Aorta (tissue), 5 donors: ENCODE measurements around the gene UMODL1. TPM values are rescaled to one million over a fixed set of nuclear protein-coding genes. Genes with fewer than 3 reads are reported as not detected.
"Not testable (repeated sequence)": the region's sequence is repeated elsewhere in the genome, so short reads cannot be mapped to it uniquely, and the experiment has no call there.

Source experiments
- ATAC-seq: fragments of 200-7000 bp; cut with Tn5 transposase; one replicate; pipeline ENCODE4 v1.9.1; 2022; ENCODE audit warnings: moderate library complexity; ENCODE audit not compliant: low FRiP score
- DNase-seq, 2 donors: peaks; one replicate each; pipeline ENCODE4 v3.0.0-alpha.2; 2020
- H3K27ac ChIP-seq, 2 donors: one replicate each; pipeline ENCODE4 v1.5.1; 2013; ENCODE audit warnings: low read length in 2 of 2, mild to moderate bottlenecking in 2 of 2, moderate library complexity in 2 of 2, control low read depth in 1 of 2, inconsistent platforms in 1 of 2, low read depth in 1 of 2
- H3K27me3 ChIP-seq, 2 donors: one replicate each; pipeline ENCODE4 v1.6.1; 2013; ENCODE audit warnings: control low read depth in 1 of 2, low read length in 1 of 2, mild to moderate bottlenecking in 1 of 2, moderate library complexity in 1 of 2; ENCODE audit not compliant: insufficient read depth in 2 of 2, control insufficient read depth in 1 of 2
- H3K36me3 ChIP-seq, 2 donors: one replicate each; pipeline ENCODE4 v1.6.1; 2013; ENCODE audit warnings: control low read depth in 1 of 2, low read length in 1 of 2, mild to moderate bottlenecking in 1 of 2; ENCODE audit not compliant: insufficient read depth in 2 of 2, control insufficient read depth in 1 of 2
- H3K4me1 ChIP-seq, 2 donors: one replicate each; pipeline ENCODE4 v1.6.1; 2013; ENCODE audit warnings: low read length in 2 of 2, control low read depth in 1 of 2, mild to moderate bottlenecking in 1 of 2, moderate library complexity in 1 of 2; ENCODE audit not compliant: insufficient read depth in 2 of 2, control insufficient read depth in 1 of 2
- H3K4me3 ChIP-seq, 2 donors: one replicate each; pipeline ENCODE4 v1.5.1; 2013; ENCODE audit warnings: low read length in 2 of 2, control low read depth in 1 of 2, mild to moderate bottlenecking in 1 of 2
- H3K9me3 ChIP-seq: one replicate; pipeline ENCODE4 v1.6.1; 2013; ENCODE audit warnings: mild to moderate bottlenecking, low read length; ENCODE audit not compliant: control insufficient read depth
- WGBS, 2 donors: extraction: QIAGEN DNeasy Blood & Tissue Kit; methylation state at CpG; one replicate each; pipeline ENCODE4 v1.1.7; 2013; 5-methylcytosine and 5-hydroxymethylcytosine counted together
- intact Hi-C, 2 donors: fragments of 100-400 bp; cut with DNase I; formaldehyde crosslinking; loops; one replicate each; pipeline versions ENCODE4 v1.14.2 to v1.15.0; 2022
- polyA plus RNA-seq, 2 donors: library from polyadenylated mRNA; stranded (reverse); fragments of 200-250 nt; gene quantifications; one replicate each; pipeline ENCODE4 v1.2.3, GENCODE V29; 2013
- total RNA-seq, 2 donors: library from RNA; stranded (reverse); fragmentation: NEBNext Ultra II Directional; extraction: Animal tissue kit (Norgen Biotek cat#: 25700); gene quantifications; one replicate each; pipeline ENCODE4 v1.2.1, GENCODE V29; 2021
- donor health status: healthy with polysubstance abuse.
- donor health status: Bipolar disorder and iron deficiency.
- donor health status: DM: no; HTN: no; CAD: no.
- donor health status: DM: no; HTN: no; CAD: no.
- donor health status: DM: yes; HTN: yes; CAD: no.

UMODL1 gene
- total and polyA plus RNA-seq, 4 donors = 0.45 TPM; not detected in 3

DNA sequence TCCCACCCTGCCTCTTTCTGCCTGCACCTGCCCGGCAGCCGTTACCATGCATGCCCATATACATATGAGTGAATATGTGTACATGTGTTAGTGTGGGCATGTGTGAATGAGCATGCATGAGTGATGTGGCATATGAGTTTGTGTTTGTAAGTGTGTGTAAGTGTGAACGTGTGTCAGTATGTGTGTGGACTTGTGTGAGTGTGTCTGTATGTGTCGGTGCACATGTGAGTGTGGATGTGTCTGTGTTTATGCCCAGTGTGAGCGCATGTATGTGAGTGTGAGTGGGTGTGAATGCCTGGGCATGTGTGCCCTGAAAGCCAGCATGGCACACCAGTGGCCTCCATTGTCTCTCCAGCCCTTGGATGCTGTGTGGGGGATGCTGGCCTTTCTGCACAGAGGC, 2.5 kb upstream of the UMODL1 start:
- no peak overlapping the region for H3K4me3 ChIP-seq
- peak in 1 of 2 donors; percentile 49 for DNase-seq
- no peaks in the 10 kb centered on the region for H3K9me3 ChIP-seq
- WGBS, 2 donors = 96% methylated on average over 5 of the region's 5 CpGs
- no peak overlapping the region for H3K27ac ChIP-seq
- no peaks in the 10 kb centered on the region for H3K4me1 ChIP-seq
- no peak for ATAC-seq
- no peaks in the 10 kb centered on the region for H3K36me3 ChIP-seq
- intact Hi-C loops = no loop called here
- no peaks in the 10 kb centered on the region for H3K27me3 ChIP-seq

DNA sequence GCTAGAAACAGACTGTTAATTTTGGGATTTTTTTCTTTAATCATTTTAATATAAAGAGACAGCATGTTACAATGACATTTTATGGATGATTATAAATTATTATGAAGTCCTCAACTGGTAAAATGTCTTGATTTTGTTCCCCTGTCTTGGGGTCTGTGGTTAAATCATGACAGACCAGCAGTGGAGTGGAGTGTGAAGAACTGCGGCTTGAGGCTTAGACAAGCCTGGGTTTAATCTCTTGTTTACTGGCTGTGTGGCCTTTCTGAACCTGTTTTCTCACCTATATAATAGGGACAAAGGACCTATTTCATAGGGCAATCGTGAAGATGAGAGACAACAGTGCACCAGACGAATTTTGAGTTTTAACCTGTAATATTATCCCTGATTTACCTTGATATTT, 1.8 kb upstream of the UMODL1 start:
- ATAC-seq = no peak
- no peaks in the 10 kb centered on the region for H3K27me3 ChIP-seq
- intact Hi-C loops = no loop called here
- DNase-seq = no peak
- H3K4me1 ChIP-seq = no peaks in the 10 kb centered on the region
- H3K4me3 ChIP-seq = no peak overlapping the region
- H3K9me3 ChIP-seq = no peaks in the 10 kb centered on the region
- 77 to 82% methylated on average over 3 of the region's 3 CpGs for WGBS, 2 donors
- no peak overlapping the region for H3K27ac ChIP-seq
- H3K36me3 ChIP-seq = no peaks in the 10 kb centered on the region

GRCh38 chr21:42069843-42070242, 1.3 kb upstream of the UMODL1 start:
- DNase-seq = peak in 1 of 2 donors; percentile 5
- 64 to 66% methylated on average over 10 of the region's 10 CpGs for WGBS, 2 donors
- no peak for ATAC-seq
- H3K4me3 ChIP-seq = no peak overlapping the region
- H3K36me3 ChIP-seq = no peaks in the 10 kb centered on the region
- no peaks in the 10 kb centered on the region for H3K4me1 ChIP-seq
- H3K27ac ChIP-seq = no peak overlapping the region
- no peaks in the 10 kb centered on the region for H3K27me3 ChIP-seq
- intact Hi-C loops = no loop called here
- no peaks in the 10 kb centered on the region for H3K9me3 ChIP-seq

DNA sequence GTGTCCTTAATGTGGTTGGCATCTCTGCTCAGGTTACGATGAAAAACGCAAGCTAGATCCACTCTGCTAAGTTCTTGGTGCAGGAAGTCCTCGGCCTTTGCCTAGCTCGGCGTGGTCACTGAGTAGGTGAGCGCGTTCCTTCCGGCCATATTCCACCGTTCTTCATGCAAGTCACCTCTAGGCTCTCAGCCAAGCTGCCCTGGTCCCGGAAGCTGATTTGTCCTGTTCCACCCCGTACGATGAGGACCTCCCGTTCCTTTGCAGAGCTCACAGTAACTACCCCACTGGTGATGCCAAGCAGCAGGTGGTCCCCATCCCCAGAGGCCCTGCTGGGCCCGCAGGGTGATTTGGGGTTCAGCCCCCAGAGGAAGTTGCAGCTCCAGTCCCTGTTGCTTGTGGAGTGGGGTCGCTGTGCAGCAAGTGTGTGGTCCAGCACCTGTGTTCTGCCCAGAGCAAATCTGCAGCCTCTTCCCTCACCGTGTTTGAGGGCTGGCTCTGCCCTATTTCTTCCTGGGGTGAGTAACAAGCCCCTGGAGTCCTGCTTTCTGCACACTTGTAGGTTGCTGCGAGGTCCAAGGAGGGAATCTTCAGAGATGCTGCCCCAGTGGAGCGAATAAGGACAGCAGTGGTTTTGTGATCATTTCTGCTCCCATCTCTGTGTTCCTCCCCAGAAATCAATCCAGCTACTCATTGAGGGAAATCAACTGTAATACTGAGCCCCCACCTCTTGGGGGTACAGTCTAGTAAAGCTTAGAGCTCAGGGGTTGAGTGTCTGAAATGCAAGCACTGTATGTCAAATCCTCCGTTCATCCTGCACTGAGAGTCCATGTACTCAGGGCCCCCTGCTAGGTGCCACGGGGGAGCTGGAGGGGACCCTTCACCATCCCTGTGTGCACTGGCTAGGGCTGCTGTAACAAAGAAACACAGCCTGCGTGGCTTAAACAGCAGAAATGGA, 2.3 kb downstream of the UMODL1 start:
- Histone ChIP-seq H3K4me3 (no peak overlapping the region), H3K9me3 (no peaks in the 10 kb centered on the region), H3K36me3 (no peaks in the 10 kb centered on the region), H3K4me1 (no peaks in the 10 kb centered on the region), H3K27ac (no peak overlapping the region), H3K27me3 (no peaks in the 10 kb centered on the region)
- 82 to 86% methylated on average over 21 of the region's 21 CpGs for WGBS, 2 donors
- DNase-seq = peak in 1 of 2 donors; percentile 62
- intact Hi-C loops = no loop called here
- no peak for ATAC-seq

DNA sequence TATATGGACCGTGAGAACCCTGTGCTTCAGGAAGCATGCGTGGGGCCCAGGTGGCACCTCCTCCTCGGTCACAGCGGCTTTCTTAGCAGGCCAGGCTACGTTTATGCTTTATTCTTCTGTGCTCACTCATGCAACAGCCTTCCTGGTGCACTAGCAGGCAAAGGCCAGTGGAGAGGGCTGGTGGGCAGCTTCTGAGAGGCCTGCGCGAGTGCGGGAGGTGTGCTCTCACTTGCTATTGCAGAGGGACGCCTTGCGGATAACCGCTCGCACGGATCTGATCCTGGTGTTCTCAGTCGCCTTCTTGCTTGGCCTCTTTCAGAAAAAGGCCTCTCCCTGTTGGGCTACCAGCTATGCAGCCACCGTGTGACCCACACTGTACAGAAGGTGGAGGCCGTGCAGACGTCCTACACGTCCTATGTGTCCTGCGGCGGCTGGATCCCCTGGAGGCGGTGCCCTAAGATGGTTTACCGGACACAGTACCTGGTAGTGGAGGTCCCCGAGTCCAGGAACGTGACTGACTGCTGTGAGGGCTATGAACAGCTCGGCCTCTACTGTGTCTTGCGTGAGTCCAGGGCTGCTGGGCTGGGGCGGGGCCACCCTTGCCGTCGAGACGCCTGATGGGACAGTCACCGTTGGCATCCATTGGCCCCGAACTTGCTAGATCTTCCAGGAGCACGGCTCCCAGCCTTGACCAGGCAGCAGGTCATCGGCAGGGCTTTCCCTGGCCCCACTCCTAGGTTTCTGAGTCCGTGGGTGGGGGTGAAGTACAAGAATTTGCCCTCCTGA, 4.8 kb downstream of the UMODL1 start:
- no peak overlapping the region for H3K4me3 ChIP-seq
- H3K27ac ChIP-seq = no peak overlapping the region
- no peaks in the 10 kb centered on the region for H3K9me3 ChIP-seq
- H3K36me3 ChIP-seq = no peaks in the 10 kb centered on the region
- DNase-seq (peak in 1 of 2 donors; percentile 71), ATAC-seq (no peak)
- H3K27me3 ChIP-seq = no peaks in the 10 kb centered on the region
- intact Hi-C loops = no loop called here
- WGBS, 2 donors = 94 to 95% methylated on average over 35 of the region's 35 CpGs
- H3K4me1 ChIP-seq = no peaks in the 10 kb centered on the region

GRCh38 chr21:42077685-42078238, 6.6 kb downstream of the UMODL1 start:
- H3K9me3 ChIP-seq, H3K4me3 ChIP-seq, H3K27ac ChIP-seq, intact Hi-C loops, H3K4me1 ChIP-seq, H3K36me3 ChIP-seq, ATAC-seq, H3K27me3 ChIP-seq: not testable (repeated sequence)
- WGBS, 2 donors = 93 to 97% methylated on average over 6 of the region's 6 CpGs
- peak in 1 of 2 donors; percentile 35 for DNase-seq

- H3K9me3 ChIP-seq, H3K4me1 ChIP-seq, intact Hi-C loops, DNase-seq, H3K27me3 ChIP-seq, H3K27ac ChIP-seq, H3K36me3 ChIP-seq, ATAC-seq, H3K4me3 ChIP-seq: not testable (repeated sequence)
- 90 to 96% methylated on average over 7 to 9 of the region's 10 CpGs for WGBS, 2 donors
Observed at GRCh38 chr21:42078247-42079007, 7.3 kb downstream of the UMODL1 start.
